ENCODE results near the gene MTA3.

DNA sequence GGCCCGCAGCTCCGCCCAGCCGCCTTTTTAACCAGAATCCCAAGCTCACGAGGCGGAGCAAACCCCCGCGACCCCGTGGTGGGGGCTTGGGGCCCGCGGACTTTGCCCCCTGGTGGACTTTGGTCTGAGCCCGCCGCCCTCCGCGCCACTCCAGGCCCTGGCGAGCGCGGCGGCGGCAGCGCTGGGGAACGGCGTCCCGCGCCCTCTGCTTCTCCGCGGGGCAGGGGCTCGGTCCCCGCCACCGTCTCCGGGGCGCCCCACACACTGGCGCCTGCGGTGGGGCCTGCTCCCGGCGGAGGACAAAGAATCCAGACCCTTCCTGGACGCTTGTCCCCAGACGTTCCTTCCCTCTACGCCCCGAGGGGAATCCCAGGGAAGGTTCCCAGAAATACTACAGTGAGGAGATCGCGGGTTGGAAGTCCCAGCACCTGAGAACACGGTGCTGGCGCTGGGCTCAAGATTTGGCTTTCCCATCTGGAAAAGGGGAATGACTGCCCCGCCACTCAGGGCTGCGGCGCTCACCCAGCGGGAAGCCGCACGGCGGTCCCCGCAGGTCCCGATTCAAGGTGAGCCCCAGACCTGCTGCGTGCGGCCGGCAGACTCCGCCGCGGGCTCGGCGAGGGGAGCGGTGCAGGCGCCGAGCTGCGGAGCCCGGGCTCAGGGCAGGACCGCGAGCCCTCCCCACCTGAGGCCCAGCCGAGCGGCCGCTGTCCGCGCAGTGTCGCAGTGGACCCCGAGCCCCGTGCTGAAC lies 224.3 kb downstream of the MTA3 start, which contains the start of gene HAAO:
- TF ChIP-seq JUND (IDR thresholded peaks at IDR 0.05; ENCODE audit: low read length) (no peak), KDM5A (IDR thresholded peaks at IDR 0.05; ENCODE audit: low read length) (no peak), SUZ12 (IDR thresholded peaks at IDR 0.05; ENCODE audit: low read length) (peak; percentile 48), CEBPB (IDR thresholded peaks at IDR 0.05; ENCODE audit: low read depth, low read length) (no peak), RBBP5 (IDR thresholded peaks at IDR 0.05; ENCODE audit: borderline replicate concordance, low read depth, low read length) (peak; percentile 91), JUN (IDR thresholded peaks at IDR 0.05; ENCODE audit: low read depth, low read length) (no peak), RFX5 (IDR thresholded peaks at IDR 0.05; ENCODE audit: borderline replicate concordance, low read depth, low read length) (no peak), KDM4A (IDR thresholded peaks at IDR 0.05; ENCODE audit: low read depth, low read length, severe bottlenecking) (peak; percentile 94), POLR2A (IDR thresholded peaks at IDR 0.05; ENCODE audit: control extremely low read depth in 1 of 2, low read depth in 2 of 2, low read length in 2 of 2) (no peak; a peak in 1 of 3 replicates)
- TF ChIP-seq, protein P1, sequence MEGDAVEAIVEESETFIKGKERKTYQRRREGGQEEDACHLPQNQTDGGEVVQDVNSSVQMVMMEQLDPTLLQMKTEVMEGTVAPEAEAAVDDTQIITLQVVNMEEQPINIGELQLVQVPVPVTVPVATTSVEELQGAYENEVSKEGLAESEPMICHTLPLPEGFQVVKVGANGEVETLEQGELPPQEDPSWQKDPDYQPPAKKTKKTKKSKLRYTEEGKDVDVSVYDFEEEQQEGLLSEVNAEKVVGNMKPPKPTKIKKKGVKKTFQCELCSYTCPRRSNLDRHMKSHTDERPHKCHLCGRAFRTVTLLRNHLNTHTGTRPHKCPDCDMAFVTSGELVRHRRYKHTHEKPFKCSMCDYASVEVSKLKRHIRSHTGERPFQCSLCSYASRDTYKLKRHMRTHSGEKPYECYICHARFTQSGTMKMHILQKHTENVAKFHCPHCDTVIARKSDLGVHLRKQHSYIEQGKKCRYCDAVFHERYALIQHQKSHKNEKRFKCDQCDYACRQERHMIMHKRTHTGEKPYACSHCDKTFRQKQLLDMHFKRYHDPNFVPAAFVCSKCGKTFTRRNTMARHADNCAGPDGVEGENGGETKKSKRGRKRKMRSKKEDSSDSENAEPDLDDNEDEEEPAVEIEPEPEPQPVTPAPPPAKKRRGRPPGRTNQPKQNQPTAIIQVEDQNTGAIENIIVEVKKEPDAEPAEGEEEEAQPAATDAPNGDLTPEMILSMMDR (IDR thresholded peaks at IDR 0.05; ENCODE audit: control extremely low read depth in 1 of 3, insufficient read depth in 1 of 3, low read depth in 1 of 3, low read length in 3 of 3) = peak; percentile 1 to 17 (median 6); a peak in 3 of 4 replicates

Data from H1 (cell line).